SU-DHL-6 (cell line): ENCODE measurements around the gene DCAF15.

Experiments used
- CTCF ChIP-seq: fragments of 200-600 bp; sonication (generic); IDR thresholded peaks from one replicate; pipeline ENCODE4 v1.5.1; 2017; ENCODE audit warnings: antibody characterized with exemption, mild to moderate bottlenecking, low read length, moderate library complexity; ENCODE audit not compliant: insufficient read depth, poor library complexity, severe bottlenecking
- EZH2phosphoT487 ChIP-seq: fragments of 200-600 bp; sonication (generic), shearing (Covaris generic); conservative IDR thresholded peaks from 2 replicates; pipeline ENCODE4 v1.6.1; 2018; ENCODE audit warnings: mild to moderate bottlenecking, antibody characterized with exemption, low read length, moderate library complexity, mixed read lengths

DNA sequence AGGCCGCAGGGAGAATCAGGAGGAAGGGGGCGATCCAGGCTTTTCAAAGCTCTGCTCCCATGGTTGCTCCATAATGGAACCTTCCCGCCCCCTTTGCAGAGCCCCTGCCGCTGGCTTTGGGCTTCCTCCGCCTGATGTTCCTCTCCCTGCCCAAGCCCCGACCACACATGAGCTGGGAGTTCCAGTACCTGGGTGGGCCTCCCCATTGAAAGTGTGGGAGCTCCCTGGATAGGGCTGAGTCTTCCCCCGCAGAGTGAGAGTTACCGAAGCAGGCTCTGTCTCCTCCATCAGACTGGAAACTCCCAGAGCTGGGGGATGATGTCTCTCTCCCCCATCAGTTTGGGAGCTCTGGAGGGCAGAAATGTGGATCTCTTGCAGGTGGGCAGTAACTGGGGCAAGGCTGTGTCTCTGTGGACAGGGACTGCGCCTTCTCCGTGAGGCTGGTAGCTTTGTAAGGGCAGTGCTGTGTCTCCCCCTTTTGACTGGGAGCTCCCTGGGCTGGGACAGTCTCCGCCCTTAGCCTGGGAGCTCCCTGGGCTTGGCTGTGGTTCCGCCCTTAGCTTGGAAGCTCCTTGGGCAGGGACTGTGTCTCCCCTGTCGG, 722 bp downstream of the DCAF15 start:
- TF ChIP-seq CTCF (no peak), EZH2phosphoT487 (no peak)
